Left lobe of liver (tissue), 2 donors: ENCODE measurements around the gene VCX. TPM values are rescaled to one million over a fixed set of nuclear protein-coding genes. Genes with fewer than 3 reads are reported as not detected.
"Not testable (repeated sequence)": the region's sequence is repeated elsewhere in the genome, so short reads cannot be mapped to it uniquely, and the experiment has no call there.

Experiments used
- ATAC-seq: fragments of 200-7000 bp; cut with Tn5 transposase; one replicate; pipeline ENCODE4 v1.9.1; 2020; ENCODE audit warnings: mild to moderate bottlenecking, moderate library complexity
- DNase-seq: peaks from one replicate; pipeline ENCODE4 v3.0.0-alpha.2; 2020; ENCODE audit warnings: low spot score
- total RNA-seq: library from RNA; stranded (reverse); gene quantifications from one replicate; pipeline ENCODE4 v1.2.1, GENCODE V29; 2021
- donor health status: DM: no; HTN: no; CAD: no; lungs with moderate emphysema.
- donor health status: DM: no; HTN: yes; CAD: no.

VCX gene
- total RNA-seq, result not detected

DNA sequence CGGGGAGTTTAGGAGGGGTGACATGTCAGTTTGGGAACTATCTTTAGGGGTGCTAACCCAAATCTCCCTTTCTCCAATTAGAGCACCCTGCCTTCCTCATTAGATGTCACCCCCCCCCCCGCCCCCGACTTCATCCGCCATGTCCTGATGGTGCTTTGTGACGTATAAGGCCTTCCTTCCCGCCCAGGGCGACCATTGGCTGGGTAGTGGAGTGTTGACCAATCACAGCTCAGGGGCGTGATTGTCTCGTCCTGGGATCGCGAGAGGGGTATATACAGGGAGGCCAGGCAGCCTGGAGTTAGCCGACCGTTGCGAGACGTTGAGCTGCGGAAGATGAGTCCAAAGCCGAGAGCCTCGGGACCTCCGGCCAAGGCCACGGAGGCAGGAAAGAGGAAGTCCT lies at the start of gene VCX:
Gene VCX, plus strand, starts transcription at position 301 of the 400 bp plus-strand sequence. Its CDS starts 33 bp downstream, at position 334.
- DNase-seq, ATAC-seq: not testable (repeated sequence)

DNA sequence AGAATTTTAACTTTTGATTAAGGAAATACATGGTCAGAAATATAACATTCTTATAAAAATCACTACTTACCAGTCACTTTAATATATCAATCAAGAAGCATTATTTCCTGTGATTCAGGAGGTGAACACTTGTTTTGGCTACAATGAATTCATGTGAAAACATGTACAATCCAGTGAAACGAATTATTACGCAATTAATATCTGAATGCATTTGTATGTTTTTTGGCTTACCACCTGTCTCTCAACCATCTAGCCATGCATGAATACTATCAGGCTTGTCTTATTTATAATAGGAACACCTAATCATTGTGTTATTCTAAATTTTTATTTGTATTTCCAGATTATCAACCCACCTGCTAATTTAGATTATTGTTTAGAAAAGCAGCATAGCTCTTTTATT lies 44.6 kb upstream of the VCX start:
- no peak for DNase-seq
- ATAC-seq, result no peak

DNA sequence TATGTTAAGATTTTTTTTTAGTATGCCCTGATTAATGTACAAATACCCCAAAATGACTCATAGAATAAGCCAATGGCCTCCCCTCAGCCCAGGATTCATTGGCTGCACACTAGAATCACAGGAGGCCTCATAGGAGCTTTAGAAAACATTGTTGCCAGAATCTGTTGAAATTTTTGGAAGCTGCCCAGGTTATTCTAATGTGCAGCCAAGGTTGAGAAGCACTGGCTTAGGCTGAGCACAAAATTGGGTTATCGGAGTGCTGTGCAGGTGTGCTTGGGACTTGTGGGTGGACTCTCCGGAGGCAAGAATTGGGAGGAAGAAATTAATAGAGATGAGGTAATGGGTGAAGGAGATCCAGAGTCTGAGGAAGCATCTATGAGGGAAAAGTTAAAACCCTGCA lies 41.3 kb upstream of the VCX start:
- ATAC-seq (peak; percentile 78), DNase-seq (no peak)

DNA sequence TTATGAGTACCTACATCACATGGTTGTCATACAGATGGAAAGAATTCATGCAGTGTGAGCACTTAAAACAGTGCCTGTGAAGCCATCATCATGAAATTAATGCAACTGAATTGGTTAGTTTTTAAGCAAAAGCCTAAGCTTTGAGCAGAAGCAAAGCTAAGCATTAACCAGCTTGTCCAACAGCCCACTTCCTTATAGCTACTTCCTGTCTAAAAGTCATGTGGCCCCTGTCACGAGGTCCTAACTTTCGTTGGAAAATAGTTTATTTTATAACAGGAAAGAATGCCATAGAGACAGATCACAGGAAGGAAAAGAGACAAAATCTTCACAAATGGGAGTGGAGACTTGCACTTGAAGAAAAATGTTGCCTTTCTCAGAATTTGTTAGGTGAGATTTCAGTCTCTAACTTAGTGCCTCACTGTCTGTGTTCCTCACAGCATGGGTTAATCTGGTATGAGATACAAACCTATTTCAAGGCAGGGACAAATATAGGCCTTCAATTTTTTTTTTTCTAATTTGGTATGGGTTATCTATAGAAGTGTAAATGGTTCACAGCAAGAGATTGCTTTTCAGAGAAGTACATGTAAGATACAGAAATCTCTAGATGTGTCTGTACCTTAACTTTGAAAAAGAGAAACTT lies 27.7 kb upstream of the VCX start:
- ATAC-seq (no peak), DNase-seq (no peak)

DNA sequence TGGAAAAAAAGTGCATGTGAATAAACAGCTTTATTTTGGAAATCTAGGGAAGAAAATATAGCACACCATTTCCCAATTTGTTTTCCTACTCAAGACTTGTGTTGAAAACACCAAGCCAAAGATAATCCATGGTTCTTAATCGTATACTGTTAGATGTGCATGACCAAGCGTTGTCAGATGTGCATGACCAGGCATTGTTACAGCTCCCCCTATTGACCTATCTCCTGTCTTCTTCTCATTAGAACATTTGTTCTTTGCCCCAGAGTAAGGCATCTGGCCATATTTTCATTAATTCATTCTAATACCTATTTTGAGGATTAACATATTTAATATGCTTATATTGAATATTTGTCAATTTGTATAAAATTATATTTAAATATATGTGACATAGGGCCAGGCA lies 14.4 kb upstream of the VCX start:
- ATAC-seq (peak; percentile 73), DNase-seq (no peak)

DNA sequence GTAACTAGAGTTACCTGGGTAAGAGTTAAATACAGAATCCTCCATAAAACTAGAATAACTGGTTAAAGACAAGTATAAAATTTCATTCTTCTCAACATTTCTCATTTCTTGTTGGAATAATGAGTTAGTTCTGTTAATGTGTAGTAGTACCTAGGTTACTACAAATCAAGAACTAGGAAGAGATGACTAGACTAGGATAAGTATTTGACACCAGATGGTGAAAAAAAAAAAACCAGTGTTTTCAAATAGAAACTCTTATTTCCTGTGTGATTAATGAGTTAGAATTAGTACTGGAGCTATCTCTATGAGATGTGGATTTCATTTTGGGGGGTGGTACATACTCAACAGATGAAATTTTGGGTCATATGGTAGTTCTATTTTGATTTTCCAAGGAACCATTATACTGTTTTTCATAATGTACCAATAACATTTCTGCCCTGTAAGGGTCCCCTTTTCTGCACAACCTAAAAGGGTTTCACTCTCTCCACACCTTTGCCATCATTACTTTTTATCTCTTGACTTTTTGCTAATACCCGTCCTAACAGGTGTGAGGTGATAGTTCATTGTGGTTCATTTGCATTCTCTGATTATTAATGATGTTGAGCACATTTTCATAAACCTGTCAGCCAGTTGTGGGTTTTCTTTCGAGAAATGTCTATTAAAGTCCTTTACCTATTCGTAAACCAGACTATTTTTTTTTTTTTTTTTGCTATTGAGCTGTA lies 1.7 kb upstream of the VCX start:
- DNase-seq (no peak), ATAC-seq (no peak)

DNA sequence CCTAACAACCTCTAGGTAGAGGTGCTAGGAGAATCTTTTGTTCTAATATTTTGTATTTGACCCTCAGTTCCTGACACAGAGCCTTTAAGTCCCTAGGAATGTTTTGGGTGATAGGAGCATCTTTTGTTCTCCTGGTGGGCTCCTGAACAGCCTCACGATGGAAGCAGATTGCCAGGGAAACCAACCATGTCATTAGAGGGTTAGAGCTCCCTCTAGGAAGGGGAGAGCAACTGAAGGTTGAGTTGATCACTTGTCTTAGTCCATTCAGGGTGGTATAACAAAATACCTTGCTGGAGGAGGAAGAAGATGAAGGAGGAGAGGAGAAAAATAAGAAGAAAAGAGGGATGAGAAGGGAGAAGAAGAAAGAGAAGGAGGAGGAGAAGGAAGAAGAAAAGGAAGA lies 9.2 kb downstream of the VCX start:
- DNase-seq, result no peak
- no peak for ATAC-seq

DNA sequence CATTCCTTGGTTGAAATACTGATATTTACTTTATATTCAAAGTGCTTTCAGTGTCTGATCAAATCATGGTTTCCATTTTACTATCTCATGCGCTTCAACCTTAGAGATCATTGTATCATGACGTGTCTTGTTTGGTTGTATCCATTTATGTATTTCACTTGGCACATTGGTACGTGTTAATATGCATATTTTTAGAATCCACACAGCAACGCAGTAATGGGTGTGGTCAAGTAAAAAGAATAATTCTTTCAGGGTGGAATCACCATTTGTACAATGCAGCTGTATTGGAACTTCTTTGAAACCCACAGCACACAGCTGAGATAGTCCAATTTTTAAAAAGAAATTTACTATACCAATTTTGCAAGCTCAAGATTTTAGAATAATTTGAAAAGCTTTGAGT lies 29.1 kb downstream of the VCX start:
- DNase-seq, result no peak
- ATAC-seq, result no peak

DNA sequence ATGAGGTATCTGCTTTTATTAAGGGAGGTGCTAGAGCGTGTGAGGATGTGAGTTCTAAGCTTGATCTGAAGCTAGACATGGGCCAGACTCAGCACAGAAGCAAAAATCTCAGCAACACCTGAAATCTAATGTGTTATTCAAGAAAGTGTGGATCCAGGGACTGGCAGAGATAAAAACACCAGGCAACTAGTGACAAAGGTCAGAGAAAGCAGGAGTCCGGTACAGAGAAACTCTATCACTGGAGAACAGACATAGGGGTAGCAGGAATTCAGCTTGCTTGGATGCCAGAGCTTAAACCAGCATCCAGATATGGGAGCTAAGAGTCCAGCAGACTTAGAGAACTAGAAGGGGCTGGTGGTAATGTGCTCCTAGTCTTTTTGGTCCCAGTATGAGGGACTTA lies 34.0 kb downstream of the VCX start:
- no peak for DNase-seq
- no peak for ATAC-seq

DNA sequence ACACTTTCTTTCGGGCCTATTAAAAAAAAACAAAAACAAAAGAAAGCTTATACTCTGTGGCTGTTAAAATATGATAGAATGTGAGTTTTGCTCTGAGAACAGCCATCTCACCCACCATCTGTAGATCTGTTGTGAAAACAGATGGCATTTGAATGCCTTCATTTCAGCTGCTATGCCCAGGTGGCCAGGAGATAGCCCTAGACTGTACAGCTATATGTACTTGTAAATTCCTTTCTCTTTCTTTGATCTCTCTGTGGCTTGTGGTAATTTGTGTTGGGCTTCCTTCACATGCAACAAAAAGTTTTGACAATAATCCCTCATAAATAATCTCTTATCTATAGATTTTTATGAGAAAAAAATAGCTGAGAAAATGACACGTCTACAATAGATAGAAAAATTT lies 46.2 kb downstream of the VCX start:
- ATAC-seq (no peak), DNase-seq (no peak)

DNA sequence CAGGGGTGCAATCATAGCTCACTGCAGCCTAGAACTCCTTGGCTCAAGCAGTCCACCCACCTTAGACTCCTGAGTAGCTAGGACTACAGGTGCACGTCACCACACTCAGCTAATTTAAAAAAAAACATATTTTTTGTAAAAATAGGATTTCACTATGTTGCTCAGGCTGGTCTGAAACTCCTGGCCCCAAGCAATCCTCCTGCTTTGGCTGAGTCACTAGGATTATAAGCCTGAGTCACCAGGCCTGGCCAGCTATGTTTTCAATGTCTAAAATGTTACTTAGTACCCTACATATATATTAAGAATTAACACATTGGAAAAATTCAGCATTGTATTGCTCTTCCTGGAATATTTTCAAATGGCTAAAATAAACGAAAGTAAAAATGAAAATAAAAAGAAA lies 46.7 kb downstream of the VCX start:
- DNase-seq (no peak), ATAC-seq (no peak)

DNA sequence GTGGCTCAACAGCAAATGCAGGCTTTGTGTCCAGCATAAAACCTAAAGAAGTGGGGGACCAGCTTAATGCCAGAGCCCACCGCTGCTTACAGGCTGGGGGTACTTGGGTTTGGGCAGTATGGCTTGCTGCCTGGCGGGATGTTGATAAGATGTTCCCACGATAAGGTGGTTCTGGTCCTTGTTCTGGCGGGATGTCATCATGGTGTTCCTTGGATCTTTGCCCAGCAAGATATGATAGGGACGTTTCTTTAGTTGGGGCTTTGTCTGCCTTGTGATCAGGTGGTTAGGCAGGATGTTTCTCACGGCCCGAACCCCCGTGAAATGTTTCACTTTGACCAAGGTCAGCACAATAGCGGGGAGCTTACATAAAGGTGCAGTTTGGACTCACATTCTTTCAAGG lies 49.0 kb downstream of the VCX start:
- DNase-seq (no peak), ATAC-seq (peak; percentile 21)

Other genes starting within 250 kb of the VCX start
- 15.6 TPM for gene PNPLA4, start 84.2 kb downstream of the VCX start, total RNA-seq